ENCODE results near the gene MMP7. TPM values are rescaled to one million over a fixed set of nuclear protein-coding genes. Genes with fewer than 3 reads are reported as not detected.

MMP7 gene
- polyA plus RNA-seq, 2 donors: 0.10 to 0.42 TPM

GRCh38 chr11:102476069-102476468, 54.5 kb downstream of the MMP7 start:
- Histone ChIP-seq H3K4me1 (ENCODE audit: control insufficient read depth in 2 of 2, insufficient read depth in 2 of 2, low read length in 1 of 2) (no peaks in the 10 kb centered on the region), H3K36me3 (ENCODE audit: control insufficient read depth in 2 of 2, insufficient read depth in 2 of 2, low read length in 1 of 2) (no peaks in the 10 kb centered on the region), H3K9me3 (ENCODE audit: control insufficient read depth in 2 of 2, insufficient read depth in 1 of 2, low read depth in 1 of 2, low read length in 1 of 2) (no peaks in the 10 kb centered on the region), H3K27me3 (ENCODE audit: control insufficient read depth in 1 of 2, insufficient read depth in 2 of 2, low read length in 2 of 2) (no peaks in the 10 kb centered on the region), H3K4me3 (ENCODE audit: low read depth in 1 of 2, low read length in 2 of 2) (no peak overlapping the region), H3K27ac (ENCODE audit: low read depth in 2 of 2, low read length in 1 of 2) (no peak overlapping the region)
- 34 to 56% methylated on average over 1 of the region's 1 CpG for WGBS, 2 donors

GRCh38 chr11:102473543-102473942, 57.0 kb downstream of the MMP7 start:
- H3K4me1 ChIP-seq (ENCODE audit: control insufficient read depth in 2 of 2, insufficient read depth in 2 of 2, low read length in 1 of 2): peaks cover 2 to 5% of the 10 kb centered on the region in 2 donors
- H3K9me3 ChIP-seq (ENCODE audit: control insufficient read depth in 2 of 2, insufficient read depth in 1 of 2, low read depth in 1 of 2, low read length in 1 of 2): no peaks in the 10 kb centered on the region
- H3K4me3 ChIP-seq (ENCODE audit: low read depth in 1 of 2, low read length in 2 of 2): no peak overlapping the region
- H3K27ac ChIP-seq (ENCODE audit: low read depth in 2 of 2, low read length in 1 of 2): no peak overlapping the region
- no peaks in the 10 kb centered on the region for H3K27me3 ChIP-seq (ENCODE audit: control insufficient read depth in 1 of 2, insufficient read depth in 2 of 2, low read length in 2 of 2)
- H3K36me3 ChIP-seq (ENCODE audit: control insufficient read depth in 2 of 2, insufficient read depth in 2 of 2, low read length in 1 of 2): no peaks in the 10 kb centered on the region
- WGBS, 2 donors: 78 to 83% methylated on average over 5 of the region's 5 CpGs

GRCh38 chr11:102472127-102472526, 58.4 kb downstream of the MMP7 start:
- no peak overlapping the region for H3K4me3 ChIP-seq (ENCODE audit: low read depth in 1 of 2, low read length in 2 of 2)
- H3K36me3 ChIP-seq (ENCODE audit: control insufficient read depth in 2 of 2, insufficient read depth in 2 of 2, low read length in 1 of 2): no peaks in the 10 kb centered on the region
- H3K4me1 ChIP-seq (ENCODE audit: control insufficient read depth in 2 of 2, insufficient read depth in 2 of 2, low read length in 1 of 2): peaks cover 2 to 8% of the 10 kb centered on the region in 2 donors
- H3K27me3 ChIP-seq (ENCODE audit: control insufficient read depth in 1 of 2, insufficient read depth in 2 of 2, low read length in 2 of 2): no peaks in the 10 kb centered on the region
- WGBS, 2 donors: 95 to 98% methylated on average over 4 of the region's 4 CpGs
- H3K9me3 ChIP-seq (ENCODE audit: control insufficient read depth in 2 of 2, insufficient read depth in 1 of 2, low read depth in 1 of 2, low read length in 1 of 2): no peaks in the 10 kb centered on the region
- no peak overlapping the region for H3K27ac ChIP-seq (ENCODE audit: low read depth in 2 of 2, low read length in 1 of 2)

DNA sequence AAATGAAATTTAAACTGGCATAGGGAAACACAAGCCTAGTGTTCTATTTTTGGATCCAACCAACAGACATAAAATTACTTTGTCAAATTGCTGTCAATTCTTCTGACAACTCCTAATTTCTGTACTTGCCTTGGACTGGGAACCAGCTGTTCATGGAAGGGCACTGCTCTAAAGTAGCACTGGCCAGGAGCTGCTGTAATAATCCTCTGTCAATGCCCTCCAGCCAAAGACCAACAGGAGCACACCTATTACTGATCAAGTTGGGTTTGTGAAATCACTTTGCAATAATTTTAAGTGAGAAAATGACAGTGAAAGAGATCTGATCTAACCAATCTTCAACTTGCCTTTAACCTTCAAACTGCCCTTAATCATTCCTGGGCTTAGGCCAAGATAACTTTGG, 59.1 kb downstream of the MMP7 start:
- no peaks in the 10 kb centered on the region for H3K36me3 ChIP-seq (ENCODE audit: control insufficient read depth in 2 of 2, insufficient read depth in 2 of 2, low read length in 1 of 2)
- no peaks in the 10 kb centered on the region for H3K9me3 ChIP-seq (ENCODE audit: control insufficient read depth in 2 of 2, insufficient read depth in 1 of 2, low read depth in 1 of 2, low read length in 1 of 2)
- no peaks in the 10 kb centered on the region for H3K27me3 ChIP-seq (ENCODE audit: control insufficient read depth in 1 of 2, insufficient read depth in 2 of 2, low read length in 2 of 2)
- peaks cover 2 to 13% of the 10 kb centered on the region in 2 donors for H3K4me1 ChIP-seq (ENCODE audit: control insufficient read depth in 2 of 2, insufficient read depth in 2 of 2, low read length in 1 of 2)
- no peak overlapping the region for H3K4me3 ChIP-seq (ENCODE audit: low read depth in 1 of 2, low read length in 2 of 2)
- H3K27ac ChIP-seq (ENCODE audit: low read depth in 2 of 2, low read length in 1 of 2): no peak overlapping the region

Other genes with a start within 250 kb of the MMP7 start
- 1 to 10 TPM; 2.2 to 9.8 TPM for gene BIRC3, start 213.3 kb downstream of the MMP7 start, polyA plus RNA-seq
- 10 to 100 TPM; 11.1 to 17.5 TPM for gene BIRC2, start 183.5 kb downstream of the MMP7 start, polyA plus RNA-seq
- 10 to 100 TPM; 24.5 to 46.2 TPM for gene TMEM123, start 78.0 kb downstream of the MMP7 start, polyA plus RNA-seq
- gene MMP20, start 94.6 kb upstream of the MMP7 start, polyA plus RNA-seq: not detected
- gene MMP27, start 175.0 kb upstream of the MMP7 start, polyA plus RNA-seq: under 1 TPM; 0.04 to 0.07 TPM
- gene MMP8, start 194.2 kb upstream of the MMP7 start, polyA plus RNA-seq: under 1 TPM in 1 of 2 donors, not detected in 1; 0.01 TPM
- gene MMP10, start 249.9 kb upstream of the MMP7 start, polyA plus RNA-seq: under 1 TPM; 0.02 to 0.12 TPM